GM21381 (cell line): ENCODE measurements around the gene CHDH.

ENCODE experiments used
- ATAC-seq: cut with Tn5 transposase; IDR thresholded peaks from one replicate; pipeline ENCODE4 v1.9.1; 2021; ENCODE audit warnings: mild to moderate bottlenecking, moderate library complexity; ENCODE audit not compliant: unreplicated experiment

The CHDH gene

GRCh38 chr3:53850895-53851294, 4.7 kb upstream of the CHDH start:
- ATAC-seq: no peak

GRCh38 chr3:53849916-53850315, 3.7 kb upstream of the CHDH start:
- no peak for ATAC-seq

- no peak for ATAC-seq
These were observed 584 bp upstream of the CHDH start for GRCh38 chr3:53846851-53847155.

GRCh38 chr3:53845881-53846133, 412 bp downstream of the CHDH start:
- no peak for ATAC-seq

- peak; percentile 15 for ATAC-seq
These were observed 927 bp downstream of the CHDH start for GRCh38 chr3:53845103-53845880.

- ATAC-seq: no peak
These were observed 1.7 kb downstream of the CHDH start for GRCh38 chr3:53844262-53845102.

GRCh38 chr3:53843195-53844177, 2.7 kb downstream of the CHDH start:
- ATAC-seq: no peak

- ATAC-seq: no peak
These were observed 3.6 kb downstream of the CHDH start for GRCh38 chr3:53842436-53843194.

- no peak for ATAC-seq
These were observed 4.9 kb downstream of the CHDH start for GRCh38 chr3:53841296-53841695.

GRCh38 chr3:53837331-53837730, 8.9 kb downstream of the CHDH start:
- no peak for ATAC-seq

GRCh38 chr3:53836084-53836872, 9.9 kb downstream of the CHDH start:
- no peak for ATAC-seq

- ATAC-seq: no peak
These were observed 11.0 kb downstream of the CHDH start for GRCh38 chr3:53835257-53835656.

- no peak for ATAC-seq
These were observed 11.7 kb downstream of the CHDH start for GRCh38 chr3:53834429-53835095.

- no peak for ATAC-seq
These were observed 12.5 kb downstream of the CHDH start for GRCh38 chr3:53833700-53834099.

- no peak for ATAC-seq
These were observed 13.1 kb downstream of the CHDH start for GRCh38 chr3:53833053-53833645.

- no peak for ATAC-seq
These were observed 15.3 kb downstream of the CHDH start for GRCh38 chr3:53830944-53831343.

- no peak for ATAC-seq
These were observed 16.6 kb downstream of the CHDH start for GRCh38 chr3:53829605-53830004.

- no peak for ATAC-seq
These were observed 17.6 kb downstream of the CHDH start for GRCh38 chr3:53828581-53828980.

- no peak for ATAC-seq
These were observed 20.2 kb downstream of the CHDH start for GRCh38 chr3:53826048-53826447.
